H1 (cell line): ENCODE measurements around the gene FBXO47. TPM values are rescaled to one million over a fixed set of nuclear protein-coding genes. Genes with fewer than 3 reads are reported as not detected.

Experiments used
- CTCF ChIA-PET: fragments of 300-600 bp; sonication (Branson Sonifier 250); formaldehyde crosslinking; loops from one replicate; lab custom pipeline; 2021; ENCODE audit not compliant: partially characterized antibody; lab: Charles Lee
- POLR2A ChIA-PET: fragments of 300-600 bp; sonication (Branson Sonifier 250); formaldehyde crosslinking; loops from one replicate; lab custom pipeline; 2021; ENCODE audit warnings: inconsistent platforms; ENCODE audit not compliant: partially characterized antibody; lab: Charles Lee
- DNase-seq, 2 experiments: peaks; one replicate each; pipeline versions ENCODE4 v3.0.0 to v3.0.0-alpha.2; 2010 to 2022; ENCODE audit warnings: low spot score in 2 of 2, low read depth in 1 of 2, mixed read lengths in 1 of 2
- FAIRE-seq: peaks from 2 replicates; lab custom pipeline; 2011; peaks lifted over from hg19 to GRCh38; lab: Jason Lieb, UNC
- H2AFZ ChIP-seq: 2 replicates; pipeline ENCODE4 v1.8.1; 2012; ENCODE audit warnings: low read length, inconsistent platforms
- H2AK5ac ChIP-seq: 2 replicates; pipeline ENCODE4 v1.6.1; 2013; ENCODE audit warnings: low read depth, low read length
- H2BK120ac ChIP-seq: replicated peaks from 2 replicates; pipeline ENCODE3; 2013; ENCODE audit warnings: low read depth, low read length, inconsistent platforms
- H2BK12ac ChIP-seq: 2 replicates; pipeline ENCODE4 v1.6.1; 2013; ENCODE audit warnings: low read depth, low read length
- H2BK15ac ChIP-seq: 2 replicates; pipeline ENCODE4 v1.6.1; 2013; ENCODE audit warnings: low read length
- H2BK20ac ChIP-seq: 2 replicates; pipeline ENCODE4 v1.6.1; 2013; ENCODE audit warnings: low read length
- H2BK5ac ChIP-seq: 2 replicates; pipeline ENCODE4 v1.6.1; 2013; ENCODE audit warnings: low read depth, low read length
- H3K14ac ChIP-seq: 2 replicates; pipeline ENCODE4 v1.6.1; 2013; ENCODE audit warnings: inconsistent platforms; ENCODE audit not compliant: insufficient read length
- H3K18ac ChIP-seq: 2 replicates; pipeline ENCODE4 v1.6.1; 2013; ENCODE audit warnings: low read length; ENCODE audit errors: extremely low read depth
- H3K23ac ChIP-seq: 2 replicates; pipeline ENCODE4 v1.6.1; 2013; ENCODE audit warnings: inconsistent platforms; ENCODE audit not compliant: insufficient read length
- H3K23me2 ChIP-seq: 2 replicates; pipeline ENCODE4 v1.6.1; 2013; ENCODE audit warnings: low read depth, low read length
- H3K27ac ChIP-seq: 2 replicates; pipeline ENCODE4 v1.6.1; 2011; ENCODE audit warnings: low read depth, low read length, inconsistent platforms
- H3K27me3 ChIP-seq, 4 experiments: replicated peaks in 1 of 4; 1 replicate in 1 of 4; 2 replicates in 3 of 4; pipeline versions ENCODE4 v1.6.1 to v1.8.1; 2011 to 2013; ENCODE audit warnings: low read length in 3 of 4, mild to moderate bottlenecking in 3 of 4, inconsistent platforms in 2 of 4, mixed read lengths in 2 of 4, moderate library complexity in 1 of 4; ENCODE audit not compliant: control insufficient read depth in 3 of 4, insufficient read depth in 3 of 4; ENCODE audit errors: extremely low read depth in 1 of 4
- H3K36me3 ChIP-seq, 4 experiments: 2 replicates each; pipeline versions ENCODE4 v1.6.1 to v1.8.1; 2011 to 2013; ENCODE audit warnings: mild to moderate bottlenecking in 4 of 4, low read length in 3 of 4, moderate library complexity in 2 of 4, control low read depth in 1 of 4, inconsistent platforms in 1 of 4; ENCODE audit not compliant: insufficient read depth in 4 of 4, control insufficient read depth in 2 of 4
- H3K4ac ChIP-seq: replicated peaks from 2 replicates; pipeline ENCODE3; 2013; ENCODE audit warnings: low read length, low read depth, mixed read lengths, inconsistent platforms; ENCODE audit not compliant: insufficient read length
- H3K4me1 ChIP-seq, 4 experiments: replicated peaks in 1 of 4; 1 replicate in 1 of 4; 2 replicates in 3 of 4; pipeline versions ENCODE4 v1.6.1 to v1.8.1; 2011 to 2013; ENCODE audit warnings: low read length in 3 of 4, inconsistent platforms in 2 of 4, mixed read lengths in 1 of 4; ENCODE audit not compliant: insufficient read depth in 4 of 4, control insufficient read depth in 3 of 4
- H3K4me2 ChIP-seq, 2 experiments: 2 replicates each; pipeline versions ENCODE4 v1.6.1 to v1.8.1; 2011 to 2013; ENCODE audit warnings: low read depth in 2 of 2, low read length in 2 of 2, control low read depth in 1 of 2, inconsistent platforms in 1 of 2, mild to moderate bottlenecking in 1 of 2; ENCODE audit not compliant: insufficient read depth in 1 of 2
- H3K4me3 ChIP-seq, 4 experiments: fragments of 200-600, 300-600 bp in 1 of 4; sonication (generic), shearing (Covaris generic), sonication (Bioruptor Twin) in 1 of 4; 2 replicates each; pipeline versions ENCODE4 v1.5.1 to v1.8.1; 2011 to 2016; ENCODE audit warnings: low read length in 4 of 4, low read depth in 3 of 4, control low read depth in 2 of 4, inconsistent platforms in 2 of 4, mild to moderate bottlenecking in 2 of 4, mixed read lengths in 1 of 4, moderate library complexity in 1 of 4; ENCODE audit not compliant: insufficient read depth in 2 of 4; ENCODE audit errors: extremely low read depth in 1 of 4
- H3K56ac ChIP-seq: replicated peaks from 2 replicates; pipeline ENCODE3; 2013; ENCODE audit warnings: low read depth, mild to moderate bottlenecking, mixed read lengths, low read length, inconsistent platforms; ENCODE audit not compliant: insufficient read length
- H3K79me1 ChIP-seq: 2 replicates; pipeline ENCODE4 v1.6.1; 2013; ENCODE audit warnings: low read depth, low read length, control low read depth
- H3K79me2 ChIP-seq, 2 experiments: 2 replicates each; pipeline versions ENCODE4 v1.6.1 to v1.8.1; 2012 to 2013; ENCODE audit warnings: low read length in 2 of 2, mild to moderate bottlenecking in 2 of 2, inconsistent platforms in 1 of 2; ENCODE audit not compliant: insufficient read depth in 2 of 2, control insufficient read depth in 1 of 2
- H3K9ac ChIP-seq, 4 experiments: replicated peaks in 1 of 4; 1 replicate in 1 of 4; 2 replicates in 3 of 4; pipeline versions ENCODE4 v1.6.1 to v1.8.1; 2011 to 2013; ENCODE audit warnings: low read depth in 3 of 4, low read length in 3 of 4, control low read depth in 2 of 4, mild to moderate bottlenecking in 2 of 4, moderate library complexity in 2 of 4, inconsistent platforms in 1 of 4; ENCODE audit errors: extremely low read depth in 1 of 4
- H3K9me3 ChIP-seq, 2 experiments: 2 replicates each; pipeline versions ENCODE4 v1.6.1 to v1.8.1; 2012 to 2013; ENCODE audit warnings: mild to moderate bottlenecking in 2 of 2, moderate library complexity in 2 of 2, control low read depth in 1 of 2, inconsistent platforms in 1 of 2, low read depth in 1 of 2, low read length in 1 of 2, mixed read lengths in 1 of 2; ENCODE audit not compliant: insufficient read depth in 2 of 2
- H4K20me1 ChIP-seq, 2 experiments: replicated peaks in 1 of 2; 2 replicates each; pipeline versions ENCODE3 to v1.8.1; 2011 to 2013; ENCODE audit warnings: inconsistent platforms in 2 of 2, low read length in 2 of 2, mild to moderate bottlenecking in 1 of 2; ENCODE audit not compliant: insufficient read depth in 2 of 2, control insufficient read depth in 1 of 2
- H4K5ac ChIP-seq: 2 replicates; pipeline ENCODE4 v1.6.1; 2013; ENCODE audit warnings: low read length, low read depth, mixed read lengths, inconsistent platforms; ENCODE audit not compliant: insufficient read length
- H4K8ac ChIP-seq: 2 replicates; pipeline ENCODE4 v1.8.0; 2013; ENCODE audit warnings: mild to moderate bottlenecking, moderate library complexity, low read length, inconsistent platforms; ENCODE audit not compliant: insufficient read depth; ENCODE audit errors: extremely low read depth
- H4K91ac ChIP-seq: replicated peaks from 2 replicates; pipeline ENCODE3; 2013; ENCODE audit warnings: low read length, mixed read lengths, inconsistent platforms; ENCODE audit not compliant: insufficient read length
- CBX8 ChIP-seq: fragments of 300-800, 300-1000 bp; sonication (generic); IDR thresholded peaks from 2 replicates; pipeline ENCODE4 v1.7.1; 2016; ENCODE audit warnings: low read depth, low read length, borderline replicate concordance
- GTF2F1 ChIP-seq: IDR thresholded peaks from 2 replicates; pipeline ENCODE4 v1.6.1; 2012; ENCODE audit warnings: low read depth, low read length, improper control_type of control experiment, borderline replicate concordance
- KDM1A ChIP-seq: fragments of 200-600, 300-600 bp; sonication (generic); IDR thresholded peaks from 2 replicates; pipeline ENCODE4 v1.7.1; 2016; ENCODE audit warnings: mild to moderate bottlenecking, low read length, borderline replicate concordance
- polyA plus RNA-seq, 7 experiments: library from polyadenylated mRNA; depleted of rRNA in 3 of 7; stranded (reverse) in 5 of 7; unstranded in 2 of 7; fragments of >200 nt in 5 of 7; fragments of 200-250 nt in 2 of 7; gene quantifications; 1 replicate in 5 of 7; 2 replicates in 1 of 7; 4 replicates in 1 of 7; pipeline versions ENCODE4 v1.2.1 to v1.2.3, GENCODE V29; 2011 to 2013; ENCODE audit warnings: missing spikeins in 2 of 7, mixed read lengths in 2 of 7
- total RNA-seq: library from RNA; stranded (reverse); fragmentation: NEBNext Ultra II Directional; extraction: Animal tissue kit (Norgen Biotek cat#: 25700); gene quantifications from 2 replicates; pipeline ENCODE4 v1.2.1, GENCODE V29; 2021

Gene FBXO47
- total and polyA plus RNA-seq, 2 of the 8 experiments (the other 6 are each of a cell fraction or from before 2014, with no cell fraction given) = not detected

DNA sequence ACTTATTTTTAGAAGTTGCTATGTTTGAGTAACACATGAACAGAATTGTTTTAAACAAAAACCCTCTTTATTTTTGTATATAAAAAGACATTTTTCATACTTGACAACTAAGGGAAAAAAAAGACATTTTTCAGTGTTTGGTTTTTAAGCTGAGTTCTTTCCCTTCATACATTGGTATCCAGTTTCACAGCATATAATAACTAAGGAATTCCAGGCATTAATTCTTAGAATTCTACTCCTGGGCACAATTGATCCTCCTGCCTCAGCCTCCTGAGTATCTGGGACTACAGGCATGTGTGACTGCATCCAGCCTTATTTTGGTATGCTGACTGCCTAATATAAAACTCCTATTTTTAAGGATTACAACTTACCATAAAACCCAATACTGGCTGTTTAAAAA is 8.4 kb downstream of the FBXO47 start:
- FAIRE-seq (no peak), DNase-seq (no peak)
- H2AFZ ChIP-seq = no peak overlapping the region
- no peak overlapping the region for H3K4me3 ChIP-seq
- no peaks in the 10 kb centered on the region for H3K23me2 ChIP-seq
- H3K18ac ChIP-seq = no peak overlapping the region
- H4K5ac ChIP-seq = no peak overlapping the region
- no peaks in the 10 kb centered on the region for H3K27me3 ChIP-seq
- no peak overlapping the region for H2BK5ac ChIP-seq
- H2AK5ac ChIP-seq = no peak overlapping the region
- no peaks in the 10 kb centered on the region for H3K79me1 ChIP-seq
- H4K8ac ChIP-seq = no peak overlapping the region
- no peak overlapping the region for H3K14ac ChIP-seq
- H3K4me1 ChIP-seq = no peaks in the 10 kb centered on the region
- H2BK20ac ChIP-seq = no peak overlapping the region
- no peak overlapping the region for H2BK15ac ChIP-seq
- H2BK12ac ChIP-seq = no peak overlapping the region
- ChIA-PET POLR2A (no interaction called here), CTCF (interaction anchor here (0.7 to 1.2 kb wide), 3 partner anchors 13 to 436 kb away, joined by 3 read pairs; no protein-coding TSS in a partner anchor)
- no peak overlapping the region for H3K4ac ChIP-seq
- no peak overlapping the region for H3K56ac ChIP-seq
- no peak overlapping the region for H3K9ac ChIP-seq
- no peaks in the 10 kb centered on the region for H3K36me3 ChIP-seq
- no peak overlapping the region for H3K27ac ChIP-seq
- H3K23ac ChIP-seq = no peak overlapping the region
- no peaks in the 10 kb centered on the region for H4K20me1 ChIP-seq
- no peak overlapping the region for H2BK120ac ChIP-seq
- H3K79me2 ChIP-seq = no peaks in the 10 kb centered on the region
- H4K91ac ChIP-seq = no peak overlapping the region
- no peak overlapping the region for H3K4me2 ChIP-seq
- no peaks in the 10 kb centered on the region for H3K9me3 ChIP-seq
- no peak for TF ChIP-seq CBX8
- TF ChIP-seq GTF2F1 = no peak
- no peak for TF ChIP-seq KDM1A
